ENCODE results near the gene VCAN. TPM values are rescaled to one million over a fixed set of nuclear protein-coding genes. Genes with fewer than 3 reads are reported as not detected.

VCAN gene
- total RNA-seq, 2 experiments from 2014 or later: under 0.01 TPM; not detected in 1

- Histone ChIP-seq H4K20me1 (ENCODE audit: insufficient read depth, low read length) (no peaks in the 10 kb centered on the region), H3K9me2 (ENCODE audit: insufficient read depth, low read length) (no peaks in the 10 kb centered on the region; the same call in 1 of the 2 replicates), H2AFZ (ENCODE audit: low read length) (no peak overlapping the region), H3K4me2 (ENCODE audit: low read length) (no peak overlapping the region), H3K27ac (ENCODE audit: low read depth, low read length, poor library complexity, severe bottlenecking) (no peak overlapping the region), H3K4me3 (ENCODE audit: low read depth, low read length, poor library complexity, severe bottlenecking) (no peak overlapping the region), H3K9me3 (ENCODE audit: low read length) (no peaks in the 10 kb centered on the region), H3K36me3 (ENCODE audit: insufficient read depth, low read length) (no peaks in the 10 kb centered on the region), H3K79me2 (ENCODE audit: insufficient read depth, low read depth, low read length) (no peaks in the 10 kb centered on the region), H3K4me1 (ENCODE audit: insufficient read depth, low read length, poor library complexity, severe bottlenecking) (no peaks in the 10 kb centered on the region)
- intact Hi-C loops (cut with micrococcal nuclease; ENCODE audit: unreplicated experiment): no loop called here
- no peak for TF ChIP-seq EZH2phosphoT487 (IDR thresholded peaks at IDR 0.05; ENCODE audit: borderline replicate concordance, low read depth, low read length)
- no peak for TF ChIP-seq CTCF (conservative IDR thresholded peaks at IDR 0.05; ENCODE audit: low read length)
- no peak for DNase-seq (ENCODE audit: low spot score)
- POLR2A ChIA-PET: no interaction called here
- CTCF ChIA-PET (ENCODE audit: unreplicated experiment): no interaction called here
- BruUV-seq (replicated peaks): no TSS peak
These were observed 83.1 kb downstream of the VCAN start for GRCh38 chr5:83554686-83555085.

- TF ChIP-seq CTCF (conservative IDR thresholded peaks at IDR 0.05; ENCODE audit: low read length) (no peak), EZH2phosphoT487 (IDR thresholded peaks at IDR 0.05; ENCODE audit: borderline replicate concordance, low read depth, low read length) (no peak)
- no TSS peak for BruUV-seq (replicated peaks)
- Histone ChIP-seq H3K9me3 (ENCODE audit: low read length) (no peaks in the 10 kb centered on the region), H3K36me3 (ENCODE audit: insufficient read depth, low read length) (no peaks in the 10 kb centered on the region), H3K4me3 (ENCODE audit: low read depth, low read length, poor library complexity, severe bottlenecking) (no peak overlapping the region), H3K4me1 (ENCODE audit: insufficient read depth, low read length, poor library complexity, severe bottlenecking) (no peaks in the 10 kb centered on the region), H4K20me1 (ENCODE audit: insufficient read depth, low read length) (no peaks in the 10 kb centered on the region), H3K79me2 (ENCODE audit: insufficient read depth, low read depth, low read length) (no peaks in the 10 kb centered on the region), H3K27ac (ENCODE audit: low read depth, low read length, poor library complexity, severe bottlenecking) (no peak overlapping the region), H3K4me2 (ENCODE audit: low read length) (no peak overlapping the region), H2AFZ (ENCODE audit: low read length) (no peak overlapping the region), H3K9me2 (ENCODE audit: insufficient read depth, low read length) (no peaks in the 10 kb centered on the region; the same call in 1 of the 2 replicates)
- no peak for DNase-seq (ENCODE audit: low spot score)
- intact Hi-C loops (cut with micrococcal nuclease; ENCODE audit: unreplicated experiment): no loop called here
- POLR2A ChIA-PET: no interaction called here
- CTCF ChIA-PET (ENCODE audit: unreplicated experiment): no interaction called here
These were observed 83.7 kb downstream of the VCAN start for GRCh38 chr5:83555263-83555662.

- no peak for DNase-seq (ENCODE audit: low spot score)
- BruUV-seq (replicated peaks): no TSS peak
- Histone ChIP-seq H2AFZ (ENCODE audit: low read length) (no peak overlapping the region), H3K9me2 (ENCODE audit: insufficient read depth, low read length) (no peaks in the 10 kb centered on the region; the same call in 1 of the 2 replicates), H3K9me3 (ENCODE audit: low read length) (no peaks in the 10 kb centered on the region), H3K79me2 (ENCODE audit: insufficient read depth, low read depth, low read length) (no peaks in the 10 kb centered on the region), H3K36me3 (ENCODE audit: insufficient read depth, low read length) (no peaks in the 10 kb centered on the region), H3K4me3 (ENCODE audit: low read depth, low read length, poor library complexity, severe bottlenecking) (no peak overlapping the region), H4K20me1 (ENCODE audit: insufficient read depth, low read length) (no peaks in the 10 kb centered on the region), H3K4me1 (ENCODE audit: insufficient read depth, low read length, poor library complexity, severe bottlenecking) (no peaks in the 10 kb centered on the region), H3K4me2 (ENCODE audit: low read length) (no peak overlapping the region), H3K27ac (ENCODE audit: low read depth, low read length, poor library complexity, severe bottlenecking) (no peak overlapping the region)
- CTCF ChIA-PET (ENCODE audit: unreplicated experiment): no interaction called here
- POLR2A ChIA-PET: no interaction called here
- intact Hi-C loops (cut with micrococcal nuclease; ENCODE audit: unreplicated experiment): no loop called here
- TF ChIP-seq EZH2phosphoT487 (IDR thresholded peaks at IDR 0.05; ENCODE audit: borderline replicate concordance, low read depth, low read length): no peak
- TF ChIP-seq CTCF (conservative IDR thresholded peaks at IDR 0.05; ENCODE audit: low read length): no peak
These were observed 84.6 kb downstream of the VCAN start for GRCh38 chr5:83556190-83556589.
